Vagina (tissue), 2 donors: ENCODE measurements around the gene NPAS3.

Source experiments
- CTCF ChIP-seq, 3 experiments: fragments of 450-650 bp in 2 of 3; fragments of 200-600 bp in 1 of 3; sonication (generic) in 1 of 3; IDR thresholded peaks; one replicate each; pipeline ENCODE4 v1.5.1; 2017 to 2019; ENCODE audit warnings: antibody characterized with exemption in 3 of 3, mild to moderate bottlenecking in 2 of 3, moderate library complexity in 2 of 3
- POLR2A ChIP-seq, 2 donors: fragments of 450-650 bp; IDR thresholded peaks; one replicate each; pipeline ENCODE4 v1.6.1; 2017; ENCODE audit warnings: antibody characterized with exemption in 2 of 2, mild to moderate bottlenecking in 2 of 2, moderate library complexity in 2 of 2
- POLR2AphosphoS5 ChIP-seq, 2 donors: sonication (generic); formaldehyde crosslinking; IDR thresholded peaks; one replicate each; pipeline ENCODE4 v1.9.0; 2017; ENCODE audit warnings: antibody characterized with exemption in 2 of 2, mild to moderate bottlenecking in 2 of 2, low read depth in 1 of 2; ENCODE audit not compliant: insufficient read depth in 1 of 2

GRCh38 chr14:33163600-33163999, 224.9 kb downstream of the NPAS3 start:
- no peak for TF ChIP-seq POLR2AphosphoS5 (IDR thresholded peaks at IDR 0.05; ENCODE audit: insufficient read depth in 1 of 2, low read depth in 1 of 2)
- no peak for TF ChIP-seq CTCF (IDR thresholded peaks at IDR 0.05)
- no peak for TF ChIP-seq POLR2A (IDR thresholded peaks at IDR 0.05)
